ENCODE data around the gene ZNF138.
"Not testable (repeated sequence)": the region's sequence is repeated elsewhere in the genome, so short reads cannot be mapped to it uniquely, and the experiment has no call there.

ZNF138 gene

DNA sequence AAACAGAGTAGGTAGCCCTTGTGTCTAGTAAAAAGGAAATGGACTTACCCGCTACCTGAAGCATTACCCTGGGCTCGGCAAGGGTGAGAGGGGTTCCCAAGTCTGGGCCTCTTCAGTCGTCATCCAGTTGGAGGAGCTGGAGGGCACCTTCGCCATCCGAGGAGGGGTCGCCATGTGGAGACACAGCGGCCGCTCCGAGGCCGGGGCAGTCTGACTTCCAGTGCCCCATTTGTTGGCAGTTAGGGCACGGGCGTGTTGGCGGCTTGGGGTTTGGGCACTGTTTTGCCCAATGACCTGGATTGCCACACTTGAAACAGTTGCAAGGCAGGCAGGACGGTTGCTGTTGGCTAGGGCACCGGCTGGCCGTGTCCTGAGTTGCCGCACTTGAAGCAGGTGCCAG lies 43.8 kb downstream of the ZNF138 start:
- DNase-seq (ENCODE audit: low read depth, low spot score); H3K27me3 ChIP-seq (ENCODE audit: control insufficient read depth, insufficient read depth, low read length); H3K27ac ChIP-seq (ENCODE audit: low read length); H3K4me1 ChIP-seq (ENCODE audit: control insufficient read depth, insufficient read depth, low read length); H3K4me3 ChIP-seq (ENCODE audit: low read length); H3K36me3 ChIP-seq (ENCODE audit: control insufficient read depth, insufficient read depth, low read length); H3K9me3 ChIP-seq (ENCODE audit: control insufficient read depth, insufficient read depth, low read length): not testable (repeated sequence)
- no CpG with 5 or more reads among the region's 17 CpGs for WGBS (ENCODE audit: insufficient coverage, insufficient read length)

DNA sequence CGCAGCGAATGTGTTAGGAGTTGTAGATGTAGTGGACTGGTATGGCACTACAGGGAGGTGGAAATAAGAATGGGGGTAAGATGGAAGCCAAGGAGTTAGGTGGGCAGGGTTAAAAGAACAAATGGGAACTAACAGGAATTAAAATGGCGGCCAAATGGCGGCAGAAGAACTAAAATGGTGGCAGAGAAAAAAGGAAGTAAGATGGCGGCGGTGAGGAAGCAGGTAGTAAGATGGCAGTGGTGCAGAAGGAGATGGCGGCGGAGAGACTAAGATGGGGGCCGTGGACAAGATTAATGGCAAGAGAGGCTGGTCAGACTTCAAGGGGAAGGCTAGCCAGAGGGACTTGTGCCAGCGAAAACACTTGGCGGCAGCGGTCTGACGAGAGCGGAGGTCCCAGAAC lies 44.5 kb downstream of the ZNF138 start:
- Histone ChIP-seq H3K27ac (ENCODE audit: low read length) (no peak overlapping the region), H3K4me3 (ENCODE audit: low read length) (no peak overlapping the region), H3K27me3 (ENCODE audit: control insufficient read depth, insufficient read depth, low read length) (no peaks in the 10 kb centered on the region), H3K4me1 (ENCODE audit: control insufficient read depth, insufficient read depth, low read length) (no peaks in the 10 kb centered on the region), H3K9me3 (ENCODE audit: control insufficient read depth, insufficient read depth, low read length) (no peaks in the 10 kb centered on the region), H3K36me3 (ENCODE audit: control insufficient read depth, insufficient read depth, low read length) (no peaks in the 10 kb centered on the region)
- no peak for DNase-seq (ENCODE audit: low read depth, low spot score)
- no CpG with 5 or more reads among the region's 14 CpGs for WGBS (ENCODE audit: insufficient coverage, insufficient read length)

DNA sequence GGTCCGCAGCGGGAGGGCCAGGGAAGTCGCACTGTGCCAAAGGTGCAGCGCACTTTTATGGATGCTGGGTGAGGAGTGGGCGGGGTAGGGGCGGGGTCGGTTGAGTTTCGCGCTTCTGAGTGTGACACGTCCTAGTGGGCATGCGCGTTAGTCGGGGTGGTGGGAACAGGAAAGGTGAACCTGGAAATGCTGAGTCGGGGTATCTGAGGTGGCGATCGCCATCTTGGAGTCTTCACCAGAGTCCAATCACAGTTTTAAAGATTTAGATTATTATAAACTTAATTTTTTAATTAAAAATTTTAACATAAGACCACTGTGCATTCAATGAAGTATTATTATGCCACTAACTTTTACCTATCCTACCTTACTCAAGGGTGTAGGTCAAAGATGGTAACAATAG lies 45.7 kb downstream of the ZNF138 start:
- no peak overlapping the region for H3K4me3 ChIP-seq (ENCODE audit: low read length)
- no peaks in the 10 kb centered on the region for H3K36me3 ChIP-seq (ENCODE audit: control insufficient read depth, insufficient read depth, low read length)
- no peaks in the 10 kb centered on the region for H3K27me3 ChIP-seq (ENCODE audit: control insufficient read depth, insufficient read depth, low read length)
- H3K9me3 ChIP-seq (ENCODE audit: control insufficient read depth, insufficient read depth, low read length): no peaks in the 10 kb centered on the region
- no peaks in the 10 kb centered on the region for H3K4me1 ChIP-seq (ENCODE audit: control insufficient read depth, insufficient read depth, low read length)
- no peak overlapping the region for H3K27ac ChIP-seq (ENCODE audit: low read length)
- no peak for DNase-seq (ENCODE audit: low read depth, low spot score)
- WGBS (ENCODE audit: insufficient coverage, insufficient read length): no CpG with 5 or more reads among the region's 16 CpGs

DNA sequence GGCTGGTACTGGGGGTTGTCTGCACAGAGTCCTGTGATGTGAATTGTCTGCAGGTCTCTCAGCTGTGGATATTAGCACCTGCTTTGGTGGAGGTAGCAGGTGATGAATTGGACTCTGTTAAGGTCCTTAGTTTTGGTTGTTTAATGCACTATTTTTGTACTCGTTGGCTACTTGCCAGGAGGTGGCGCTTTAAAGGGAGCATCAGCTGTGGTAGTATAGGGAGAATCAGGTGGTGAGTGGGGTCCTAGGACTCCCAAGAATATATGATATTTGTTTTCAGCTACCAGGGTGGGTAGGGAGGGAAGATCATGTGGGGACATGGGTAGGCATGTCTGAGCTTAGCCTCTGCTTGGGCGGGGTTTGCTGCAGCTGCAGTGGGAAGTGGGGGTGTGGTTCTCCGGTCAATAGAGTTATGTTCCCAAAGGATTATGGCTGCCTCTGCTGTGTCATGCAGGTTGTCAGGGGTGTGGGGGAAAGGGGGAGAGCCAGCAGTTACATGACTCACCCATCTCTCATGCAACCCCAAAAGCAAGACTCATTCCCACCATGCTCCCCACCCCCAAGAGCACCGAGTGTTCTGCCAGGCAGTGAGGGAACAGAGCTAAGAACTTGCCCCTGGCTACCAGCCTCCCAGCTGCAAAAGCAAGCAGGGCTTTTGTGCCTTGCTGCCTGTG lies 55.2 kb downstream of the ZNF138 start:
- no peaks in the 10 kb centered on the region for H3K36me3 ChIP-seq (ENCODE audit: control insufficient read depth, insufficient read depth, low read length)
- H3K4me3 ChIP-seq (ENCODE audit: low read length): no peak overlapping the region
- WGBS (ENCODE audit: insufficient coverage, insufficient read length): no CpG with 5 or more reads among the region's 5 CpGs
- no peaks in the 10 kb centered on the region for H3K27me3 ChIP-seq (ENCODE audit: control insufficient read depth, insufficient read depth, low read length)
- H3K27ac ChIP-seq (ENCODE audit: low read length): no peak overlapping the region
- DNase-seq (ENCODE audit: low read depth, low spot score): no peak
- H3K9me3 ChIP-seq (ENCODE audit: control insufficient read depth, insufficient read depth, low read length): no peaks in the 10 kb centered on the region
- no peaks in the 10 kb centered on the region for H3K4me1 ChIP-seq (ENCODE audit: control insufficient read depth, insufficient read depth, low read length)

DNA sequence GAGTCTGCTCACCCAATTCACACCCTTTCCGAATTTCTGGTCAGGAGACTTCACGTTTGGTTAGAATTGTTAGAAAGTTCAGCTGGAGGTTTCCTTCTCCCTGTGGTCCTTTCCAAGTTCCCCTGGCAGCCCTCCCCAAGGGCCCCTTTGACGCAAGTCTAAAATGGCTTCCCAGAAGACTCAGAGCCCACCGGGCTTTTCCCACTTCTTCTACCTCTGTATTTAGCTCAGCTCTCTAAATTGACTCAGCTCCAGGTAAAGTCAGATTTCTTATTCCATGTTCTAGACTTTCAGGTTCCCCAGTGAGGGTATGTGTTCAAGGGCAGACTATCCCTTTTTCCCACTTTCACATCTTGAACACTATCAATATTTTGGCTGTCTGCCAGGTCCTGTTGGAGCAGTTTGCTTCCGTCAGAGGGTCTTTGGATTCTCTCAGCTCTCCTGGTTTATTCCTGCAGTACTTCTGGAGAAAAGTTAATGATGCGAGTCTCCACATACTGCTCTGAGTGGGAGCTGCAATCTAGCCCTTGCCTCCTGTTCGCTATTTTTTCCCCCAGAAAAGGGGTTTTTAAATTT lies 55.8 kb downstream of the ZNF138 start:
- no CpG with 5 or more reads among the region's 7 CpGs for WGBS (ENCODE audit: insufficient coverage, insufficient read length)
- no peaks in the 10 kb centered on the region for H3K9me3 ChIP-seq (ENCODE audit: control insufficient read depth, insufficient read depth, low read length)
- DNase-seq (ENCODE audit: low read depth, low spot score): no peak
- no peaks in the 10 kb centered on the region for H3K4me1 ChIP-seq (ENCODE audit: control insufficient read depth, insufficient read depth, low read length)
- no peaks in the 10 kb centered on the region for H3K27me3 ChIP-seq (ENCODE audit: control insufficient read depth, insufficient read depth, low read length)
- no peaks in the 10 kb centered on the region for H3K36me3 ChIP-seq (ENCODE audit: control insufficient read depth, insufficient read depth, low read length)
- H3K27ac ChIP-seq (ENCODE audit: low read length): no peak overlapping the region
- H3K4me3 ChIP-seq (ENCODE audit: low read length): no peak overlapping the region

DNA sequence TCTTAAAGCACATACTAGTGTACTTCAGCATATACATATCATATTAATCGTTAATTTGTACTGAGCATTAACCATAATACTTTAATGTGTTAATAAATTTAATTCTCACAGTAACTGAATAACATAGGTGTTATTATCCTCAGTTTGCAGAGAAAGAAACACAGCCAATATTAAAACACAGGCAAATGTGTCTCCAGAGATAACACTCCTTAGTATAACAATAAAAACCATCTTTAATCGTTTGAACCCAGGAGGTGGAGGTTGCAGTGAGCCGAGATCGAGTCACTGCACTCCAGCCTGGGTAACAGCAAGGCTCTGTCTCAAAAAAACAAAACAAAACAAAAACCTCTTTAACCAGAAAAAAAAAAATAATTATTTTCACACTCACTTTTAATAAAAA lies 59.5 kb downstream of the ZNF138 start:
- no CpG with 5 or more reads among the region's 4 CpGs for WGBS (ENCODE audit: insufficient coverage, insufficient read length)
- no peak for DNase-seq (ENCODE audit: low read depth, low spot score)
- no peaks in the 10 kb centered on the region for H3K36me3 ChIP-seq (ENCODE audit: control insufficient read depth, insufficient read depth, low read length)
- no peaks in the 10 kb centered on the region for H3K9me3 ChIP-seq (ENCODE audit: control insufficient read depth, insufficient read depth, low read length)
- H3K27me3 ChIP-seq (ENCODE audit: control insufficient read depth, insufficient read depth, low read length): no peaks in the 10 kb centered on the region
- H3K4me3 ChIP-seq (ENCODE audit: low read length): no peak overlapping the region
- H3K27ac ChIP-seq (ENCODE audit: low read length): no peak overlapping the region
- H3K4me1 ChIP-seq (ENCODE audit: control insufficient read depth, insufficient read depth, low read length): no peaks in the 10 kb centered on the region

DNA sequence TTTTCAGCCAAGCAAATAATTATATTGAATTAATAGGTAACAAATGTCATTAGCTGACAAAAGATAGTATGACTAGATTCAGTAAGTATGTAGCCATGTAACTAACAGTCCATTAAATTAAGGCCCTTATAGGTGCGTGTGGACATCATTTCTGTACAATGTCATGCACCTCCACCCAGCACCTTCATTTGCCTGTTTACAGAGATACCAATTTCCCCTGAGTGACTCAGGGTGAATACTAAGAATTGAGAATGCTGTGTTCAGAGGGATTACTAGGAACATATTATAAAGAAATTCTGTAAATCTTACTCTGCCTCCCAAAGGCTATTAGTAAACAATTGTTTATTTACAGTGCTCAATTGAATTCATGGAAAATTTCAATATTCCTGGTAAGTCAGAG lies 60.7 kb downstream of the ZNF138 start:
- no peak overlapping the region for H3K4me3 ChIP-seq (ENCODE audit: low read length)
- no peaks in the 10 kb centered on the region for H3K36me3 ChIP-seq (ENCODE audit: control insufficient read depth, insufficient read depth, low read length)
- DNase-seq (ENCODE audit: low read depth, low spot score): no peak
- H3K27me3 ChIP-seq (ENCODE audit: control insufficient read depth, insufficient read depth, low read length): no peaks in the 10 kb centered on the region
- H3K9me3 ChIP-seq (ENCODE audit: control insufficient read depth, insufficient read depth, low read length): no peaks in the 10 kb centered on the region
- no peak overlapping the region for H3K27ac ChIP-seq (ENCODE audit: low read length)
- WGBS (ENCODE audit: insufficient coverage, insufficient read length): no CpG with 5 or more reads among the region's 1 CpG
- H3K4me1 ChIP-seq (ENCODE audit: control insufficient read depth, insufficient read depth, low read length): no peaks in the 10 kb centered on the region

DNA sequence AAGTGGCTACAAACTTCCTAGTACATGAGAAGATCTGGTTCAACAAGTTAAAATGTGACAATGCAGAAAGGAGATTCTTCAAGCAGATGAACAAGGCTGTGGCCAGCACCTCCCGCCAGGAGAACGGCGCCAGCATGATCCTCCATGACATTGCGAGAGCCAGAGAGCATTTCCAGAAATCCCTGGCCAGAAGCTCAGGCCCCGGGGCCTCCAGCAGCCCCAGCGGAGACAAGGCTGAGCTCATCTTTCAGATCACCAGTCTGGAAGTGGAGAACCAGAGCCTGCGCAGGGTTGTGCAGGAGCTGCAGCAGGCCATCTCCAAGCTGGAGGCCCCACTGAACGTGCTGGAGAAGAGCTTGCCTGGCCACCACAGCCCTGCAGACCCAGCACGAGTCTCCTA lies 68.8 kb downstream of the ZNF138 start:
- no peak overlapping the region for H3K27ac ChIP-seq (ENCODE audit: low read length)
- peaks cover 2% of the 10 kb centered on the region for H3K9me3 ChIP-seq (ENCODE audit: control insufficient read depth, insufficient read depth, low read length)
- WGBS (ENCODE audit: insufficient coverage, insufficient read length): no CpG with 5 or more reads among the region's 9 CpGs
- no peaks in the 10 kb centered on the region for H3K4me1 ChIP-seq (ENCODE audit: control insufficient read depth, insufficient read depth, low read length)
- H3K4me3 ChIP-seq (ENCODE audit: low read length): no peak overlapping the region
- no peak for DNase-seq (ENCODE audit: low read depth, low spot score)
- no peaks in the 10 kb centered on the region; the same call in 1 of the 2 replicates for H3K36me3 ChIP-seq (ENCODE audit: control insufficient read depth, insufficient read depth, low read length)
- no peaks in the 10 kb centered on the region for H3K27me3 ChIP-seq (ENCODE audit: control insufficient read depth, insufficient read depth, low read length)

DNA sequence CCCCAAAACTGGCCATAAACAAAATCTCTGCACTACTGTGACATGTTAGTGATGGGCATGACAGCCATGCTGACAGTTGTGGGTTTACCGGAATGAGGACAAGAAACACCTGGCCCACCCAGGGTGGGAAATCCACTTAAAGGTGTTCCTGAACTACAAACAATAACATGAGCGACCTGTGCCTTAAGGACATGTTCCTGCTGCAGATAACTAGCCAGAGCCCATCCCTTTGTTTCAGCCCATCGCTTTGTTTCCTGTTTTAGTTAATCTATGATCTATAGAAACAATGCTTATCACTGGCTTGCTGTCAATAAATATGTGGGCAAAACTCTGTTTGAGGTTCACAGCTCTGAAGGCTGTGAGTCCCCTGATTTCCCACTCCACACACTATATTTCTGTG lies 69.3 kb downstream of the ZNF138 start:
- DNase-seq (ENCODE audit: low read depth, low spot score); H3K27me3 ChIP-seq (ENCODE audit: control insufficient read depth, insufficient read depth, low read length); H3K4me1 ChIP-seq (ENCODE audit: control insufficient read depth, insufficient read depth, low read length); H3K9me3 ChIP-seq (ENCODE audit: control insufficient read depth, insufficient read depth, low read length); H3K27ac ChIP-seq (ENCODE audit: low read length); H3K4me3 ChIP-seq (ENCODE audit: low read length); H3K36me3 ChIP-seq (ENCODE audit: control insufficient read depth, insufficient read depth, low read length): not testable (repeated sequence)
- no CpG with 5 or more reads among the region's 3 CpGs for WGBS (ENCODE audit: insufficient coverage, insufficient read length)

DNA sequence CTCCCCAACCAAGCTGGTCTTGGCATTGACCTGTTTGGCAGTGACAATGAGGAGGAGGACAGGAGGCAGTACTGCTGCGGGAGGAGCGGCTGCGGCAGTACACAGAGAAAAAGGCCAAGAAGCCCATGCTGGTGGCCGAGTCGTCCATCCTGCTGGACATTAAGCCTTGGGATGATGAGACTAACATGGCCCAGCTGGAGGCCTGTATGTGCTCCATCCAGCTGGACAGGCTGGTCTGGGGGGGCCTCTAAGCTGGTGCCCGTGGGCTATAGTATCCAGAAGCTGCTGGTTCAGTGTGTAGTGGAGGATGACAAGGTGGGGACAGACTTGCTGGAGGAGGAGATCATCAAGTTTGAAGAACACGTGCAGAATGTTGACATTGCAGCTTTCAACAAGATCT lies 69.7 kb downstream of the ZNF138 start:
- no peaks in the 10 kb centered on the region for H3K4me1 ChIP-seq (ENCODE audit: control insufficient read depth, insufficient read depth, low read length)
- H3K27ac ChIP-seq (ENCODE audit: low read length): no peak overlapping the region
- no peaks in the 10 kb centered on the region for H3K27me3 ChIP-seq (ENCODE audit: control insufficient read depth, insufficient read depth, low read length)
- no CpG with 5 or more reads among the region's 7 CpGs for WGBS (ENCODE audit: insufficient coverage, insufficient read length)
- DNase-seq (ENCODE audit: low read depth, low spot score): no peak
- no peaks in the 10 kb centered on the region; the same call in 1 of the 2 replicates for H3K36me3 ChIP-seq (ENCODE audit: control insufficient read depth, insufficient read depth, low read length)
- no peak overlapping the region for H3K4me3 ChIP-seq (ENCODE audit: low read length)
- H3K9me3 ChIP-seq (ENCODE audit: control insufficient read depth, insufficient read depth, low read length): peaks cover 2% of the 10 kb centered on the region

DNA sequence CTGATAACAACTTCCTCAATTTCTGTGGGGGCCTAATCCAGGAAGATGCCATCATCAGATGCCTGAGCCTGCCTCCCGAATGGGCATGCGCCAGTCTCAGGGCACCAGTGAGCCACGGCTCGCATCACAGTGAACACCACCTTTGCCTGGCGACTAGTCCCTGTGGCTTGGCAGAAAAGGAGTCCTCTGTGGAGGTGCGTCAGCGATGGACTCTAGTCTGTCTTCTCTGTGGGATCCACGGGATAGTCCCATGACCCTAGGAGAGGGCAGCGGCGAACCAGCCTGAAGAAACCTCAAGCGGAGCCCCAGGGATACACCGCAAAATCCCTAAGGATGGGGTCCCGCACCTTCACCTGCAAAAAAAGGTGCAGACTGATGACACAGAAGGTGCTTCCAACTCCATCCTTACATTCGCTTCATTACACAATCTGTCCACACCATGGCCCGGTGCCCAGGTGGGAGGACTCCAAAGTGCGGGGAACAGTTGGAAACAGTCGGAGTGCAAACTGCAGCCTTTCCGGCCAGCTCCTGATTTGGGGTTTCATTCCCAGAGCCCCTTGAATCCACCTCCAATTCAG lies 73.7 kb downstream of the ZNF138 start:
- H3K27ac ChIP-seq (ENCODE audit: low read length): no peak overlapping the region
- H3K36me3 ChIP-seq (ENCODE audit: control insufficient read depth, insufficient read depth, low read length): no peaks in the 10 kb centered on the region; the same call in 1 of the 2 replicates
- no peaks in the 10 kb centered on the region for H3K4me1 ChIP-seq (ENCODE audit: control insufficient read depth, insufficient read depth, low read length)
- no CpG with 5 or more reads among the region's 18 CpGs for WGBS (ENCODE audit: insufficient coverage, insufficient read length)
- no peaks in the 10 kb centered on the region for H3K27me3 ChIP-seq (ENCODE audit: control insufficient read depth, insufficient read depth, low read length)
- no peak for DNase-seq (ENCODE audit: low read depth, low spot score)
- H3K4me3 ChIP-seq (ENCODE audit: low read length): no peak overlapping the region
- H3K9me3 ChIP-seq (ENCODE audit: control insufficient read depth, insufficient read depth, low read length): peaks cover 2% of the 10 kb centered on the region

Measured in iPS DF 6.9 (cell line).